Measurements from ENCODE around the gene MRPL39. TPM values are rescaled to one million over a fixed set of nuclear protein-coding genes. Genes with fewer than 3 reads are reported as not detected.
"Not testable (repeated sequence)": the region's sequence is repeated elsewhere in the genome, so short reads cannot be mapped to it uniquely, and the experiment has no call there.

The MRPL39 gene
- total RNA-seq = 17.4 TPM

- peak; percentile 83 for DNase-seq (ENCODE audit: low spot score)
Measured at GRCh38 chr21:25607151-25608043, at the start of gene MRPL39. Gene MRPL39, minus strand, starts transcription at chr21:25607481. Its CDS starts 6 bp downstream, at chr21:25607475.

GRCh38 chr21:25656412-25656811 lies 49.1 kb upstream of the MRPL39 start:
- DNase-seq (ENCODE audit: low spot score) = no peak

GRCh38 chr21:25649146-25649545 lies 41.9 kb upstream of the MRPL39 start:
- no peak for DNase-seq (ENCODE audit: low spot score)

- no peak for DNase-seq (ENCODE audit: low spot score)
Measured at GRCh38 chr21:25647647-25648046, 40.4 kb upstream of the MRPL39 start.

- DNase-seq (ENCODE audit: low spot score) = no peak
Measured at GRCh38 chr21:25646474-25646873, 39.2 kb upstream of the MRPL39 start.

- DNase-seq (ENCODE audit: low spot score) = no peak
Measured at GRCh38 chr21:25643486-25643885, 36.2 kb upstream of the MRPL39 start.

GRCh38 chr21:25640943-25641292 lies 33.6 kb upstream of the MRPL39 start:
- no peak for DNase-seq (ENCODE audit: low spot score)

GRCh38 chr21:25640202-25640942 lies 33.1 kb upstream of the MRPL39 start:
- DNase-seq (ENCODE audit: low spot score) = no peak

GRCh38 chr21:25639551-25640201 lies 32.4 kb upstream of the MRPL39 start:
- DNase-seq (ENCODE audit: low spot score) = peak; percentile 23

- peak; percentile 12 for DNase-seq (ENCODE audit: low spot score)
Measured at GRCh38 chr21:25638660-25639550, 31.6 kb upstream of the MRPL39 start, which contains the start of gene JAM2. Gene JAM2, plus strand, starts transcription at chr21:25639258. Its CDS starts 564 bp downstream, at chr21:25639822.

- no peak for DNase-seq (ENCODE audit: low spot score)
Measured at GRCh38 chr21:25637851-25638659, 30.8 kb upstream of the MRPL39 start.

- no peak for DNase-seq (ENCODE audit: low spot score)
Measured at GRCh38 chr21:25636727-25637126, 29.4 kb upstream of the MRPL39 start.

- no peak for DNase-seq (ENCODE audit: low spot score)
Measured at GRCh38 chr21:25635310-25635709, 28.0 kb upstream of the MRPL39 start.

GRCh38 chr21:25632296-25632695 lies 25.0 kb upstream of the MRPL39 start:
- DNase-seq (ENCODE audit: low spot score) = no peak

GRCh38 chr21:25626757-25627156 lies 19.5 kb upstream of the MRPL39 start:
- peak; percentile 14 for DNase-seq (ENCODE audit: low spot score)

GRCh38 chr21:25625776-25626555 lies 18.7 kb upstream of the MRPL39 start:
- DNase-seq (ENCODE audit: low spot score) = not testable (repeated sequence)

GRCh38 chr21:25625036-25625435 lies 17.8 kb upstream of the MRPL39 start:
- no peak for DNase-seq (ENCODE audit: low spot score)

GRCh38 chr21:25624511-25624910 lies 17.2 kb upstream of the MRPL39 start:
- DNase-seq (ENCODE audit: low spot score) = no peak

- DNase-seq (ENCODE audit: low spot score) = no peak
Measured at GRCh38 chr21:25619198-25619597, 11.9 kb upstream of the MRPL39 start.

GRCh38 chr21:25615880-25616279 lies 8.6 kb upstream of the MRPL39 start:
- no peak for DNase-seq (ENCODE audit: low spot score)
